GM10266 (cell line): ENCODE data around the gene SCGB1C2.

Source experiments
- DNase-seq: peaks from one replicate; pipeline ENCODE4 v3.0.0; 2012; ENCODE audit errors: extremely low spot score
- CTCF ChIP-seq: IDR thresholded peaks from 2 replicates; pipeline ENCODE4 v1.5.1; 2012; ENCODE audit warnings: mild to moderate bottlenecking, low read depth; ENCODE audit not compliant: control insufficient read depth, insufficient read depth; ENCODE audit errors: missing control alignments

SCGB1C2 gene

GRCh38 chr17:148757-149156, 11.4 kb downstream of the SCGB1C2 start:
- no peak for TF ChIP-seq CTCF
- DNase-seq, result no peak

GRCh38 chr17:149231-149630, 11.9 kb downstream of the SCGB1C2 start:
- TF ChIP-seq CTCF, result no peak
- DNase-seq, result no peak

- no peak for DNase-seq
- no peak for TF ChIP-seq CTCF
These were observed 12.7 kb downstream of the SCGB1C2 start for GRCh38 chr17:149897-150584.

- no peak for DNase-seq
- no peak for TF ChIP-seq CTCF
These were observed 13.6 kb downstream of the SCGB1C2 start for GRCh38 chr17:151004-151403.

GRCh38 chr17:151886-152859, 14.8 kb downstream of the SCGB1C2 start:
- no peak for DNase-seq
- no peak for TF ChIP-seq CTCF

GRCh38 chr17:152860-153420, 15.6 kb downstream of the SCGB1C2 start:
- TF ChIP-seq CTCF, result no peak
- no peak for DNase-seq
